NB4 (cell line): Measurements from ENCODE around the gene LRRFIP1.
"Not testable (repeated sequence)": the region's sequence is repeated elsewhere in the genome, so short reads cannot be mapped to it uniquely, and the experiment has no call there.

Experiments
- DNase-seq: peaks from one replicate; pipeline ENCODE4 v3.0.0; 2010; ENCODE audit warnings: low read depth
- H3K4me3 ChIP-seq: one replicate; pipeline ENCODE4 v1.5.1; 2011; ENCODE audit warnings: mild to moderate bottlenecking, low read depth, low read length, moderate library complexity
- MYC ChIP-seq: IDR thresholded peaks from 2 replicates; pipeline ENCODE4 v1.6.1; 2011; ENCODE audit warnings: low read depth, low read length
- POLR2A ChIP-seq: IDR thresholded peaks from 2 replicates; pipeline ENCODE4 v1.6.1; 2011; ENCODE audit warnings: mild to moderate bottlenecking; ENCODE audit not compliant: insufficient read length; ENCODE audit errors: extremely low read depth
- TF ChIP-seq, protein P1 (sequence below): IDR thresholded peaks from one replicate; pipeline ENCODE4 v1.5.1; 2012; ENCODE audit warnings: low read depth, low read length
- TF ChIP-seq, protein P2 (sequence below): IDR thresholded peaks from 2 replicates; pipeline ENCODE4 v1.6.1; 2011; ENCODE audit warnings: low read depth, low read length

Gene LRRFIP1

DNA sequence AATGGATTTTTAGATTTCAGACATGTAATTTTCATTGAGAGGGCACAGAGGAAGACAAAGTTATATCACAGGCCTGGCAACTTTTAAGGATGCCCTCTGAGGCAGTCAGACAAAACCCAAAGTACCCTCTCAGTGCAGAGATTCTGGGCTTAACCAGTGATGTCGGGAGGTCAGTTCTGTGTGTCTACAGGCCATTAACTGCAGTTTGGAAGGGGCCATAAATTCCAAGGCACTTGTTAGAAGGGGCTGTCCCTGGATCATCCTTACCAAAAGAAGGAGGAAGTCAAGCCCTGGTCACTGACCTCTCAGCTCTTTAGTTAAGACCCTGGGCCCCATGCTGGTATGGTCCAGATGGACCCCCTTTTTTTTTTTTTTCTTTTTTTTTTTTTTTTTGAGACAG, 60.7 kb downstream of the LRRFIP1 start:
- TF ChIP-seq, protein P1, sequence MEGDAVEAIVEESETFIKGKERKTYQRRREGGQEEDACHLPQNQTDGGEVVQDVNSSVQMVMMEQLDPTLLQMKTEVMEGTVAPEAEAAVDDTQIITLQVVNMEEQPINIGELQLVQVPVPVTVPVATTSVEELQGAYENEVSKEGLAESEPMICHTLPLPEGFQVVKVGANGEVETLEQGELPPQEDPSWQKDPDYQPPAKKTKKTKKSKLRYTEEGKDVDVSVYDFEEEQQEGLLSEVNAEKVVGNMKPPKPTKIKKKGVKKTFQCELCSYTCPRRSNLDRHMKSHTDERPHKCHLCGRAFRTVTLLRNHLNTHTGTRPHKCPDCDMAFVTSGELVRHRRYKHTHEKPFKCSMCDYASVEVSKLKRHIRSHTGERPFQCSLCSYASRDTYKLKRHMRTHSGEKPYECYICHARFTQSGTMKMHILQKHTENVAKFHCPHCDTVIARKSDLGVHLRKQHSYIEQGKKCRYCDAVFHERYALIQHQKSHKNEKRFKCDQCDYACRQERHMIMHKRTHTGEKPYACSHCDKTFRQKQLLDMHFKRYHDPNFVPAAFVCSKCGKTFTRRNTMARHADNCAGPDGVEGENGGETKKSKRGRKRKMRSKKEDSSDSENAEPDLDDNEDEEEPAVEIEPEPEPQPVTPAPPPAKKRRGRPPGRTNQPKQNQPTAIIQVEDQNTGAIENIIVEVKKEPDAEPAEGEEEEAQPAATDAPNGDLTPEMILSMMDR: no peak
- no peak for TF ChIP-seq POLR2A
- no peak for DNase-seq
- no peak overlapping the region for H3K4me3 ChIP-seq

DNA sequence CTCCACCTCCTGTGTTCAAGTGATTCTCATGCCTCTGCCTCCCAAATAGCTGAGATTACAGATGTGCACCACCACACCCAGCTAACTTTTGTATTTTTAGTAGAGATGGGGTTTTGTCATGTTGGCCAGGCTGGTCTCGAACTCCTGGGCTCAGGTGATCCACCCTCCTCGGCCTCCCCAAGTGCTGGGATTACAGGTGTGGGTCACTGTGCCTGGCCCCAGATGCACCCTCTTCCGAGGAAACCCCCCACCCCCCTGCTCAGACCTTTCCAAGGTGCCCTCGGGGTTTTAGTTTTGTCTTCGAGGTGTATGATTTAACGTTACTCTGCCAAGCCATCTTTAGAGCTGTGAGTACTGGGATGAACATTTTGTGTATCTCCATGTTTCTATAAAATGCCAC, 61.2 kb downstream of the LRRFIP1 start:
- not testable (repeated sequence) for DNase-seq, H3K4me3 ChIP-seq

DNA sequence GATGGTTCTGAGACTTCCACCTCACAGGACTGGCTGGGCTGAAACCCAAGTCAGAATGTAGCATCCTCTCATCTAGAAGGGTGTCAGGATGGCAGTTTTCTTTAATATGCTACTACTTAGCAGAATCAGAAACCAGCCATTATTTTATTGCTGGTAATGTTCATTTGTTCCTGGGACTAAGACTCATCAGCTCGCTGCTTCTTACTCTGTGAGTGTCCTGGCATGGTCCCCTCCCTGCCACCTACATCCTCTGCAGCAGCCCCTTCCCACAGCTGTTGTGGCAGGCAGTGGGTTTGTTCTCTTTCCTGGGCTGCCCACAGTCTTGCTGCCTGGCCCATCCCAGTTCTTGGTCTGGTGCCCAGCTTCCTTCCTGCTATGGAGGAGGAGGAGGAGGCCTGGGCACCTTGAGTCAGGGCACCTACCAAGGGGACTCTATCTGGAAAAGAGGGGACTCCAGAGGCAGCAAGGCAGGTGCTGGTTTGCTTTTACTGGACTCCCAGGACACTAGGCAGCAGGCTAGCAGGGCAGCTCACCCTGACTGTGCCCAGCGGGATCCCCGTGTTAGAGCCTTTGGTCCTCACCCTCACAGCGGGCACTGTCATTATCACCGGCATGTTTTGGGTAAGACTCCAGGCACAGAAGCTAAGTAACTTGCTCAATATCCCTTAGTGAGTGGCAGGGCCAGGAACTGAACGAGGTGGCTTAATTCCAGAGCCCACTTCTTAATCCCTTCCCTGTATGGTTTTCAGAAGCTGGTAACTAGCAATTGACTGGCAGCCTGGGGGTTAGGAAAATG, 62.1 kb downstream of the LRRFIP1 start:
- no peak for TF ChIP-seq POLR2A
- TF ChIP-seq, protein P2, sequence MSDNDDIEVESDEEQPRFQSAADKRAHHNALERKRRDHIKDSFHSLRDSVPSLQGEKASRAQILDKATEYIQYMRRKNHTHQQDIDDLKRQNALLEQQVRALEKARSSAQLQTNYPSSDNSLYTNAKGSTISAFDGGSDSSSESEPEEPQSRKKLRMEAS: no peak
- no peak for TF ChIP-seq MYC
- TF ChIP-seq, protein P1: no peak
- no peak overlapping the region for H3K4me3 ChIP-seq
- DNase-seq: no peak

DNA sequence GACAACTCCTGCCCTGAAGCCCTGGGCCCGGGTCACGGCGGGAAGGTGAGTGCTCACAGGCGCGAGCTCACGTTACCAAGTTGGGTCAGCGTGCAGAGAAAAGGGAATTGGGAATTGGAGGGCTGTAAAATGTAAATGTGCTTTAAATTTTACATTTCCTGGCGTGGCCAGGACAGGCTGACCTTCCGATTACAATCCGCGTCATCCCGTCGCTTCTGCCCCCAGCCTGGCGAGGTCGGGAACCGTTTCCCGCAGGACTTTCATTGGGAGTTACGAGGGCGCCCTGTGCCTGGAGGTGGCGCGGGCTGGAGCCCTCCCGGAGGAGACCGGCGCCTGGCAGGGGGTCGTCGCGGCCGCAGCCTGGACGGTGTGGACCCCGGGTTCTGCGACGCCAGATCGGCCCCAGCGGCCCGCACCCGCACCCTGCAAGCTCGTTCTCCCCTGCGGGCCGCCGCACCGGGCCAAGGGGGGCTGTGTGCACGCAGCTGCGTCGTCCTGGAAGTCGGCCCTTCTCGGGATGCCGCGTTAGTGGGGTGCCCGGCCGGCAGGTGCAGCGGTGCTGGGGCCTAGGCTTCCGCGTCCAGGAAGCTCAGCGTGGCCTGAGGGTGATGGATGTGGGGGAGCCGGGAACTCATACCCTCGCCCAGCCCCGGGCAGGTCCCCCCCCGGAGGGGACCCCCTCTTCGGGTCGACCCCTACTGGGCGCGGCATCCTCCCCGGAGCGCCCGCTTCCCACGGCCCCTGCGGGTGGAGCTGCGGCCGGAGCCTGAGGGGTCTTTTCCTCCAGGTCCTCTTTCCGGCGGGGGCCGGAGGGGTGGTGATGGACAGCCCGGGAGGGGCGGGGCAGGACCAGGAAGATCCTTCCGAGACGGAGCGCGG, 63.9 kb downstream of the LRRFIP1 start:
- H3K4me3 ChIP-seq: peak overlapping the region; percentile 60
- TF ChIP-seq, protein P2: no peak
- TF ChIP-seq, protein P1: no peak
- TF ChIP-seq POLR2A: no peak
- no peak for TF ChIP-seq MYC
- DNase-seq: no peak

DNA sequence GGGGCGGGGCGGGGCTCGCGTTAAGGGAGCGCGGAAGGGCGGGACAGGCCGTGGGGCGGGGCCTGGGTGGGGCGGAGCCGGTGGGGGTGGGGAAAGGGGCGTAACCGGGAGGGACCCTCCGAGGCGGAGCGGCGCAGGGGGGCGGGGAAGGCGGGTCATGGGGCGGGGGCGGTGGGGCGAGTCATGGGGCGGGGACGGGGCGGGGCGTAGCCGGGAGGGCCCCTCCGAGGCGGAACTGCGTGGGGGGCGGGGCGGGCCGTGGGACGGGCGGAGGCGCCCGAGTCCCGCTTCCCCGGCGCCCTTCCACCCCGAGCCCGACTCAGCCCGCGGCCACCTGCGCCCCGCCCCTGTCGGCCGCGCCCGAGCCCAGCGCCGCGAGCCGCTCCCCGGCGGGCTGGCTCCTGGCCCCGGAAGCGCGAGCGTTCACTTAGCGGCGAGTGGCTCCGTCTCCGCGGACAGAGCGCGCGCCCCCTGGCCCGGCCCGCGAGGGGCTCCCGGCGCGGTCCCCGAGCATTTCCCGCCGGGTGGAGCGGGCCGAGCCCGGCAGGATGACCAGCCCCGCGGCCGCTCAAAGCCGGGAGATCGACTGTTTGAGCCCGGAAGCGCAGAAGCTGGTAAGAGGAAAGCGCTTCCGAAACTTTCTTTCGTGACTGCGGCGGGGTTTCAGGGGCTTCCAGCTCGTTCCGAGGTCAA, 64.7 kb downstream of the LRRFIP1 start:
- peak; percentile 93 for DNase-seq
- TF ChIP-seq, protein P2: no peak
- TF ChIP-seq, protein P1: no peak
- TF ChIP-seq MYC (no peak), POLR2A (peak; percentile 65)
- H3K4me3 ChIP-seq: peak overlapping the region; percentile 95

DNA sequence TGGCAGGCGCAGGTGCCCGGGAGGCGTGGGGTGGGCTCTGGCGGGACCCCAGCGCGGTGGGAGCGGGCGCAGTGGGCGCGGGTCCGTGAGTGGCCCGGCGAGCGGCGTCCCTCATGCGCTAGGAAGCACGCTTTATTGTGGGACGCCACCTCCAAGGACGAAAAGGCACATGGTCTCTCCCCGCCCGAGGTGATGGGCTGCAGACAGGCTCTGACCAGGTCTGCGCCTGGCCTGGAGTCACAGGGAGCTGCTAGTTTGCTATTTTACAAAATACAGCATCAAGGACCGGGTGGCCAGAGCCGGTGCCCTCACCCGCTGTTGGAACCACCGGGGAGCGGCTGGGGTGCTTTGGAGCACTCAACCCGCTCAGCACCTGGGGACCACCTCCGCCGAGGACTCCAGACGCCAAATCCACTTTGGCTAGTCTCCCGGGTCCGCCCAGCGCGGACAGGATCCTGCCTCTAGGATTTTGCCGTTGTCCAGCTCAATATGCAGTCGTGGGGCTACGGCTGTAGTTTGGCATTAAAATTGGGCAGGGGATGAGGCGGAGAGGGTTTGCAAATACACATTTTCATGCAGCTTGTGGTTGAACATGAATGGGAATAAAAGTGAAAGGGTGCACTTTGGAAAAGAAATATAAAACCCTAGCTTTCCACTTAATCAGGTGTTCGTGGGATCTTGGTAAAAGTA, 65.4 kb downstream of the LRRFIP1 start:
- peak overlapping the region; percentile 95 for H3K4me3 ChIP-seq
- peak; percentile 62 for DNase-seq
- TF ChIP-seq, protein P1: no peak
- TF ChIP-seq MYC (no peak), POLR2A (no peak)
- TF ChIP-seq, protein P2: peak; percentile 87
